Liver (tissue), 3 donors: ENCODE data around the gene HSD17B7.

ENCODE experiments used
- JUND ChIP-seq, 2 donors: IDR thresholded peaks; 2 replicates each; pipeline ENCODE4 v1.6.1; 2016; ENCODE audit warnings: antibody characterized with exemption in 2 of 2
- TAF1 ChIP-seq: conservative IDR thresholded peaks from 2 replicates; pipeline ENCODE4 v1.6.1; 2016; ENCODE audit warnings: antibody characterized with exemption, mild to moderate bottlenecking
- YY1 ChIP-seq: IDR thresholded peaks from 2 replicates; pipeline ENCODE4 v1.6.1; 2016; ENCODE audit warnings: antibody characterized with exemption, mild to moderate bottlenecking
- TF ChIP-seq, protein P1 (sequence below): fragments of 150-350 bp; IDR thresholded peaks from 2 replicates; pipeline ENCODE4 v1.5.1; 2017; ENCODE audit warnings: improper control_type of control experiment, low read depth, low read length; ENCODE audit not compliant: missing input control
- TF ChIP-seq, protein P2 (sequence below): IDR thresholded peaks from 2 replicates; pipeline ENCODE4 v1.6.1; 2016; ENCODE audit warnings: antibody characterized with exemption
- donor health status: healthy.
- donor health status: healthy.

DNA sequence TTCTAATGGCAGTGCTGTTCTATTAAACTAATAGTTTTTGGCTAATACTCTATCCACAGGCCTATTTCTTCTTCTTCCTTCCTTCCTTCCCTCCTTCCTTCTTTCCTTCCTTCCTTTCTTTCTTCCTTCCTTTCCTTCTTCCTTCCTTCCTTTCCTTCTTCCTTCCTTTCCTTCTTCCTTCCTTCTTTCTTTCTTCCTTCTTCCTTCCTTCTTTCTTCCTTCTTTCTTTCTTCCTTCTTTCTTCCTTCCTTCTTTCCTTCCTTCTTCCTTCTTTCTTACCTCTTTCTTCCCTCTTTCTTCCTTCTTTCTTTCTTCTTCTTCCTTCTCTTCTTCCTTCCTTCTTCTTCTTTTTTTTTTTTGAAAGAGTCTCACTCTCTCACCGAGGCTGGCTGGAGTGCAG lies 38.8 kb downstream of the HSD17B7 start:
- TF ChIP-seq JUND (IDR thresholded peaks at IDR 0.05) (no peak), YY1 (no peak), TAF1 (no peak)
- TF ChIP-seq, protein P1, sequence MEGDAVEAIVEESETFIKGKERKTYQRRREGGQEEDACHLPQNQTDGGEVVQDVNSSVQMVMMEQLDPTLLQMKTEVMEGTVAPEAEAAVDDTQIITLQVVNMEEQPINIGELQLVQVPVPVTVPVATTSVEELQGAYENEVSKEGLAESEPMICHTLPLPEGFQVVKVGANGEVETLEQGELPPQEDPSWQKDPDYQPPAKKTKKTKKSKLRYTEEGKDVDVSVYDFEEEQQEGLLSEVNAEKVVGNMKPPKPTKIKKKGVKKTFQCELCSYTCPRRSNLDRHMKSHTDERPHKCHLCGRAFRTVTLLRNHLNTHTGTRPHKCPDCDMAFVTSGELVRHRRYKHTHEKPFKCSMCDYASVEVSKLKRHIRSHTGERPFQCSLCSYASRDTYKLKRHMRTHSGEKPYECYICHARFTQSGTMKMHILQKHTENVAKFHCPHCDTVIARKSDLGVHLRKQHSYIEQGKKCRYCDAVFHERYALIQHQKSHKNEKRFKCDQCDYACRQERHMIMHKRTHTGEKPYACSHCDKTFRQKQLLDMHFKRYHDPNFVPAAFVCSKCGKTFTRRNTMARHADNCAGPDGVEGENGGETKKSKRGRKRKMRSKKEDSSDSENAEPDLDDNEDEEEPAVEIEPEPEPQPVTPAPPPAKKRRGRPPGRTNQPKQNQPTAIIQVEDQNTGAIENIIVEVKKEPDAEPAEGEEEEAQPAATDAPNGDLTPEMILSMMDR = no peak
- TF ChIP-seq, protein P2, sequence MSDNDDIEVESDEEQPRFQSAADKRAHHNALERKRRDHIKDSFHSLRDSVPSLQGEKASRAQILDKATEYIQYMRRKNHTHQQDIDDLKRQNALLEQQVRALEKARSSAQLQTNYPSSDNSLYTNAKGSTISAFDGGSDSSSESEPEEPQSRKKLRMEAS = no peak
